HPDE6-E6E7 (cell line): Measurements from ENCODE around the gene SMARCD1.
A peak's percentile ranks its signal among the peaks of the same experiment; 100 is the strongest.

Experiments
- DNase-seq: peaks from one replicate; pipeline ENCODE4 v3.0.0; 2011; ENCODE audit warnings: missing footprints; ENCODE audit errors: extremely low spot score

Gene SMARCD1

GRCh38 chr12:50057000-50057841 lies 27.9 kb upstream of the SMARCD1 start, which contains the start of gene ASIC1:
Gene ASIC1 (plus strand): TSS chr12:50057596. CDS start chr12:50058767, 1,171 bp downstream.
- DNase-seq, result peak; percentile 63

GRCh38 chr12:50057896-50058670 lies 27.1 kb upstream of the SMARCD1 start:
- no peak for DNase-seq

- DNase-seq, result no peak
These were observed 26.3 kb upstream of the SMARCD1 start for GRCh38 chr12:50058743-50059312.

- no peak for DNase-seq
These were observed 25.6 kb upstream of the SMARCD1 start for GRCh38 chr12:50059440-50060119.

GRCh38 chr12:50060120-50060468 lies 25.0 kb upstream of the SMARCD1 start:
- DNase-seq, result no peak

- no peak for DNase-seq
These were observed 24.0 kb upstream of the SMARCD1 start for GRCh38 chr12:50061171-50061570.

GRCh38 chr12:50061946-50062686 lies 23.0 kb upstream of the SMARCD1 start:
- DNase-seq, result no peak

GRCh38 chr12:50062728-50063460 lies 22.2 kb upstream of the SMARCD1 start:
- no peak for DNase-seq

GRCh38 chr12:50065726-50066310 lies 19.3 kb upstream of the SMARCD1 start:
- DNase-seq, result no peak

- DNase-seq, result no peak
These were observed 18.7 kb upstream of the SMARCD1 start for GRCh38 chr12:50066402-50066801.

GRCh38 chr12:50069069-50069468 lies 16.1 kb upstream of the SMARCD1 start:
- no peak for DNase-seq

- no peak for DNase-seq
These were observed 15.6 kb upstream of the SMARCD1 start for GRCh38 chr12:50069539-50069938.

- peak; percentile 73 for DNase-seq
These were observed 14.7 kb upstream of the SMARCD1 start for GRCh38 chr12:50070314-50071060.

- no peak for DNase-seq
These were observed 12.8 kb upstream of the SMARCD1 start for GRCh38 chr12:50072198-50072907.

- DNase-seq, result no peak
These were observed 11.9 kb upstream of the SMARCD1 start for GRCh38 chr12:50073206-50073605.

GRCh38 chr12:50073712-50074111 lies 11.4 kb upstream of the SMARCD1 start:
- no peak for DNase-seq

- peak; percentile 73 for DNase-seq
These were observed 10.0 kb upstream of the SMARCD1 start for GRCh38 chr12:50074936-50075807.

- no peak for DNase-seq
These were observed 9.4 kb upstream of the SMARCD1 start for GRCh38 chr12:50075808-50076170.
